HG03097 (cell line): ENCODE data around the gene SATL1.
"Not testable (repeated sequence)": the region's sequence is repeated elsewhere in the genome, so short reads cannot be mapped to it uniquely, and the experiment has no call there.

ENCODE experiments used
- ATAC-seq: cut with Tn5 transposase; IDR thresholded peaks from one replicate; pipeline ENCODE4 v1.9.1; 2021; ENCODE audit not compliant: unreplicated experiment, low FRiP score

SATL1 gene

GRCh38 chrX:85111347-85111746 is 132.2 kb downstream of the SATL1 start:
- no peak for ATAC-seq

DNA sequence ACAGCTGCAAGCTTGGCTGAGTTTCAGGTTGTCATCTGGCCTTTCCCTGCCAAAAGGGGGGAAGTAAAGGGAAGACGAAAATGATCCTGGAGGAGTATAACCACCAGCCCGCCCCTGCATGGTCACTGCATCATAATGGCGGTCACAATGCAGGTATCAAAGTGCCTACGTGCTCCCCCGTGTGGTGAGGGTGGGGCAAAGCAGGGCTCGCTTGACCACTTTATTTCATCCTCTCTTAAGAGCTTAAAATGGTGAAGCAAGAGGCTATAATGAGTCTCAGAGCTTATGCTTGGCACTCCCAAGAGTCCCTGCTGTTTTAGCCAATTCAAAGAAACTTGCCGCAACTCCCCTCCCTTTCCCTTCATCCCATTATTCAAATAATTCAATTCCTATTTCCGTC is 134.3 kb downstream of the SATL1 start:
- no peak for ATAC-seq

- ATAC-seq: no peak
Observed at GRCh38 chrX:85108165-85108564, 135.4 kb downstream of the SATL1 start.

DNA sequence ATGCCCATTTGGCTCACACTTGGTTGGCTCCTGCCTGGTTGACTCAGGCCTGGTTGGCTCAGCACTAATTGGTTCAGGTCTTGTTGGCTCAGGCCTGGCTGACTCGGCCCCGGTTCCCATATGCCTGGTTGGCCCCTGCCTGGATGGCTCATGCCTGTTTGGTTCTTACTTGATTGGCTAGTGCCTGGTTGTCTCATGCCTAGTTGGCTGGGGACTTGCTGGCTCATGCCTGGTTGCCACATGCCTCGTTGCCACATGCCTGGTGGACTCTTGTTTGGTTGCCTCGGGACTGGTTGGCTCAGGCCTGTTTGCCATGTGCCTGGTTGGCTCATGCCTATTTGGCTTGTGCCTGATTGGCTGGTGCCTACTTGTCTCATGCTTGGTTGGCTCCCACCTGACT is 136.2 kb downstream of the SATL1 start:
- ATAC-seq: no peak

DNA sequence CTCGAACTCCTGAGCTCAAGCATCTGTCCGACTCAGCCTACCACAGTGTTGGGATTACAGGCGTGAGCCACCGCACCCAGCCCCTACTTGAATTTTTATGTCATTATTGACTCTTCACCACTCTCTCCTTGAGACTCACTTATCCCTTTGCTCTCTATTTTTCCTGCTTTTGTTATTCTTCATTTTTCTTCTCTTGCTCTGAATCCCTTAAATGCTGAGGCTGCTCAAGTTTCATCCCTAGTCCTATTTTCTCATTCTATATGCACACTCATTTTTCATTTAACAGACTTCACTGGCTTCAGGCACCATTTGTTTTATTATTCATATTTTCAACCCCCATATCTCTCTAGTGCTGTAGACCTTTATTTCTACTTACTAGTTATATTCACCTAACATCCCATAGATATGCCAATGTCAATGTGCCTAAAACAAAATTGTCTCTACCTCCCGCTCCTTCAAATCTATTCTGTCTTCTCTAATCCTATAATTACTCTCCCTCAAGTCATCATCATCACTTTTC is 154.2 kb downstream of the SATL1 start:
- ATAC-seq: no peak

- no peak for ATAC-seq
Observed at GRCh38 chrX:85084770-85085393, 158.7 kb downstream of the SATL1 start.

GRCh38 chrX:85077247-85077646 is 166.3 kb downstream of the SATL1 start:
- not testable (repeated sequence) for ATAC-seq

DNA sequence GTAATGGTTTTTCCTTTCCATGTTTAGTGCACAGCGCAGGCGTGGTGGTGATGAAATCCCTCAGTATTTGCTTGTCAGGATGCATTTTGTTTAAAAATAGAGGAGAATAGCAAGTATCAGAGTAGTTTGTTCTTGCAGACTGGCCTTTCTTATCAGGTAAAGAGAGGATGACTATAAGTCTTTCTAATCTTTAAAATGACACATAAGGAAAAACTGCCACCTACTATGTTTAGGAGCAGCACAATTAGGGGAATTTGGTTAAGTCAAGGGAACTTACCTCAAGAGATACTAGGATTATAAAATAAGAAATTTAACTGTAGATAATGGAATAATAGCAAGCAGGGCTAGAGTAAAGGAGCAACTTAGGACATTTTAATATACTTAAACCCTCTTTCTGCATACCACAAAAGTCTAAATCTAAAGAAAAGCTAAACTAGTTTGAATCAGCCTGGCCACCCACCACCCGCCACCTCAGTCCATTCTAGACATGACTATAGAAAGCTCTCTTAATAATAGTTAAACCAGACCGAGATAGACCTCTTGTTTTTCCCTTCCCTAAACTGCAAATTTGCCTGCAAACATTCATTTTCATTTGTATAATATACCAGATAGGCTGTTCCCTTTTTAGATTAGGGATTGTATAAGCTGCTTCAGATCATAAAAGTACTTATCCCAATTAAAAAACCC is 177.9 kb downstream of the SATL1 start:
- ATAC-seq: no peak

GRCh38 chrX:85052636-85053343 is 190.8 kb downstream of the SATL1 start:
- no peak for ATAC-seq

DNA sequence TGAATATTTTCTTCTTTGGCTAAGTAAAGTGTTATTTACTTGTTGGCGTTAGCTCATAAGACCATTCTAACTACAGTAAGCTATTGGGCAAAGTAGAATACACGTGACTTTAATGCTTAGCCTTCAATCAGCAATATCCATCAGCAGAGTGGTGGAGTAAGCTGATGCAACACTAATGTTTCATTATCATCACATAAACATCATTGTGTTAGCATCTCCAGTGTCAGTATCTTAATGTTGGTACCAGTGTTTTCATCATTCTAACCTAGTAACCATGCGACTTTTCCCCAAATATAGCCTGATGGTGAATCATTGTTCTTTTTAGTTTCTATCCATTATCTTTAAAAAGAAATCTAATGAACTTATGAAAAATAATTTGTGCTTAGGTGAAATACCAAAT is 191.4 kb downstream of the SATL1 start:
- no peak for ATAC-seq

DNA sequence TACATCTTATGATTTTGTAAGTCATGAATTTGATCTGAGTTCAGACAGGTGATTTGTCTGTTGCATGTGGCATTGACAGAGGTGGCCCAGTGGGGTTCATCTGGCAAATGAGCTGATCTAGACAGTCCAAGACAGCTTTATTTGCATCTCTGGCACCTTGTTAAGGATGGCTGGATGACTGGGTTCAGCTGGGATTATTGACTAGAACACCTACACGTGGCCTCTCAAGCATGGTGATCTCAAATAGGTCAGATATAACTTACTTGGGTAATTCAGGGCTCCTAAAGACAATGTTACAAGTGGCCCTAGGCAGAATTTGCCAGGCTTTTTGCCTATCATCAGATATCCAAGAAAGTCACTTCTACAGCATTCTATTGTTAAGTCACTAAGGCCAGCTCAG is 192.0 kb downstream of the SATL1 start:
- ATAC-seq: no peak
